K562 (cell line): ENCODE data around the gene MCL1. TPM values are rescaled to one million over a fixed set of nuclear protein-coding genes. Genes with fewer than 3 reads are reported as not detected.

Experiments
- ARID4B ChIP-seq: sonication (generic); formaldehyde crosslinking; IDR thresholded peaks from 2 replicates; pipeline ENCODE4 v1.8.0; 2022; ENCODE audit warnings: mild to moderate bottlenecking, missing genetic modification reagents
- CBX8 ChIP-seq: fragments of 200-600 bp; sonication (generic); IDR thresholded peaks from 2 replicates; pipeline ENCODE4 v1.6.1; 2012; ENCODE audit warnings: borderline replicate concordance, mixed run types, low read depth, mild to moderate bottlenecking, moderate library complexity, mixed read lengths, low read length, control low read depth, inconsistent platforms; ENCODE audit not compliant: poor library complexity, severe bottlenecking; ENCODE audit errors: extremely low read depth
- CREB5 ChIP-seq: fragments of 250-450 bp; sonication (Bioruptor Pico); IDR thresholded peaks from 2 replicates; pipeline ENCODE4 v1.5.0; 2020; ENCODE audit warnings: mild to moderate bottlenecking
- HMG20A ChIP-seq: fragments of 450-650 bp; formaldehyde crosslinking; conservative IDR thresholded peaks from 2 replicates; pipeline ENCODE4 v1.4.0; 2020; ENCODE audit warnings: mild to moderate bottlenecking, mixed read lengths
- NR0B1 ChIP-seq: fragments of 450-650 bp; IDR thresholded peaks from one replicate; pipeline ENCODE4 v1.6.1; 2018; ENCODE audit warnings: mild to moderate bottlenecking, moderate library complexity; ENCODE audit not compliant: partially characterized antibody
- NRF1 ChIP-seq, 2 experiments: fragments of 450-650 bp; IDR thresholded peaks in 1 of 2; conservative IDR thresholded peaks in 1 of 2; 2 replicates each; pipeline ENCODE4 v1.6.1; 2014; ENCODE audit warnings: mild to moderate bottlenecking in 2 of 2
- OTX1 ChIP-seq: fragments of 450-650 bp; formaldehyde crosslinking; IDR thresholded peaks from 2 replicates; pipeline ENCODE4 v1.4.0; 2022; ENCODE audit warnings: mild to moderate bottlenecking
- PTTG1 ChIP-seq: fragments of 450-650 bp; IDR thresholded peaks from 2 replicates; pipeline ENCODE4 v1.6.1; 2016; ENCODE audit warnings: low read depth, mild to moderate bottlenecking, missing genetic modification characterization, missing compliant biosample characterization
- PYGO2 ChIP-seq: fragments of 450-650 bp; IDR thresholded peaks from 2 replicates; pipeline ENCODE4 v1.6.1; 2016; ENCODE audit warnings: mild to moderate bottlenecking, missing genetic modification characterization, moderate library complexity, missing compliant biosample characterization
- RCOR1 ChIP-seq, 2 experiments: IDR thresholded peaks; 2 replicates each; pipeline ENCODE4 v1.6.1; 2012; ENCODE audit warnings: low read depth in 2 of 2, low read length in 2 of 2, borderline replicate concordance in 1 of 2, improper control_type of control experiment in 1 of 2
- USF2 ChIP-seq: sonication (generic); formaldehyde crosslinking; IDR thresholded peaks from 2 replicates; pipeline ENCODE4 v1.5.0; 2020; ENCODE audit warnings: missing genetic modification reagents
- ZNF311 ChIP-seq: fragments of 250-450 bp; sonication (Bioruptor Pico); IDR thresholded peaks from 2 replicates; pipeline ENCODE4 v1.4.0; 2020; ENCODE audit warnings: mild to moderate bottlenecking, moderate library complexity
- polyA plus RNA-seq, 8 experiments: library from polyadenylated mRNA; depleted of rRNA in 4 of 8; stranded (reverse) in 5 of 8; unstranded in 3 of 8; fragments of >200 nt; fragmentation: Nextera tagmentation in 2 of 8; fragmentation: Illumina TruSeq in 1 of 8; extraction: Ambion mirVana in 2 of 8; extraction: Trizol in 1 of 8; gene quantifications; 2 replicates each; pipeline versions ENCODE4 v1.2.1 to v1.2.3, GENCODE V29; 2011 to 2014; ENCODE audit warnings: inconsistent platforms in 1 of 8, missing spikeins in 1 of 8
- total RNA-seq, 7 experiments: library from RNA; depleted of rRNA in 6 of 7; stranded (reverse); fragments of >200 nt in 6 of 7; fragmentation: Illumina TruSeq in 2 of 7; extraction: Trizol in 2 of 7; gene quantifications; 2 replicates each; pipeline versions ENCODE4 v1.2.1 to v1.2.3, GENCODE V29; 2011 to 2021; ENCODE audit warnings: low replicate concordance in 1 of 7
- TF ChIP-seq, protein P1 (sequence below): fragments of 250-450 bp; sonication (Bioruptor Pico); IDR thresholded peaks from 2 replicates; pipeline ENCODE4 v1.8.0; 2021; ENCODE audit warnings: moderate library complexity, mild to moderate bottlenecking, inconsistent platforms
- TF ChIP-seq, protein P2 (sequence below): sonication (generic); formaldehyde crosslinking; IDR thresholded peaks from 2 replicates; pipeline ENCODE4 v1.8.1; 2022; ENCODE audit warnings: missing genetic modification reagents

Gene MCL1
- total and polyA plus RNA-seq, 9 of the 15 experiments (the other 6 are each of a cell fraction or from before 2014, with no cell fraction given) = 27.1 to 224 (median 138) TPM

DNA sequence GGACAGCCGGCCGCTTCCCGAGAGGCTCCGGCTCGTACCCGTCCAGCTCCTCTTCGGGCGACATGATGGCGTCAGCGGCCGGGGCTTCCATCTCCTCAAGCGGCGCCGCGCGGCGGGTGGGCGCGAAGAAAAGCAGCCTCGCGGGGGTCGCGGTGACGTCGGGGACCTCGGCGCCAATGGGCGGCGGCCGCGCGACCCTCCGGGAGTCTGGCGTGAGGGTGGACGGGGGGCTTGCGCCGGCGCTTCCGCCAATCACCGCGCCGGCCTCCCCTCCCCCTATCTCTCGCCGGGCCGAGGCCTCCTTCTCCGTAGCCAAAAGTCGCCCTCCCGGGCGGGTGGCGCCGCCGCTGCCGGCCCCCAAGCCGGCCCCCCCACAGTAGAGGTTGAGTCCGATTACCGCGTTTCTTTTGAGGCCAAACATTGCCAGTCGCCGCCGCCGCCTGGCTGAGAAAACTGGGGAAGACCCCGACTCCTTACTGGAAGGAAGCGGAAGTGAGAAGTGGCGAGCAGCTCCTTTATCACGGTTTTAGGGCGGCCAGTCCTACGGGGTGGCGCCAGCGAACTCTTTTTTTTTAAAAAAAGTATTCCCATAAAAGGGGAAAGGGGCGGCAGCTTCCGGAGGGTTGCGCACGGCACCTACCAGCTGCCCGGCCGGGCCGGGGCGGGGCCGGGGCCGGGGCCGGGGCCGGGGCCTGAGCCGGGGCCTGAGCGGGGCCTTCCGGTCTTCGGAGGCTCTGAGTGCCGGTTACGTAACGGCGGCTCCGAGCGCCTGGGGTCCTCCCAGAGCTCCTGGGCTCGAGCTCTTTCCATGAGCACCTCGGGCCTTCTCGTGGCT, at the start of gene MCL1 (continued):
- TF ChIP-seq OTX1 (CRISPR knock-in tag) (no peak), NRF1 (conservative IDR thresholded peaks at IDR 0.05 in 1 of 2, IDR thresholded peaks at IDR 0.05 in 1 of 2) (peak; percentile 70 to 72; a peak in 2 of 4 replicates), HMG20A (CRISPR knock-in tag) (no peak), RCOR1 (IDR thresholded peaks at IDR 0.05; ENCODE audit: borderline replicate concordance in 1 of 2, low read depth in 2 of 2, low read length in 2 of 2) (no peak), PYGO2 (tag) (no peak), CBX8 (no peak), ZNF311 (CRISPR knock-in tag) (no peak), CREB5 (CRISPR knock-in tag) (no peak), USF2 (CRISPR knock-in tag) (no peak), NR0B1 (no peak), PTTG1 (tag) (no peak), ARID4B (CRISPR knock-in tag) (peak; percentile 20; the same call in 1 of the 2 replicates)
- TF ChIP-seq, protein P1, sequence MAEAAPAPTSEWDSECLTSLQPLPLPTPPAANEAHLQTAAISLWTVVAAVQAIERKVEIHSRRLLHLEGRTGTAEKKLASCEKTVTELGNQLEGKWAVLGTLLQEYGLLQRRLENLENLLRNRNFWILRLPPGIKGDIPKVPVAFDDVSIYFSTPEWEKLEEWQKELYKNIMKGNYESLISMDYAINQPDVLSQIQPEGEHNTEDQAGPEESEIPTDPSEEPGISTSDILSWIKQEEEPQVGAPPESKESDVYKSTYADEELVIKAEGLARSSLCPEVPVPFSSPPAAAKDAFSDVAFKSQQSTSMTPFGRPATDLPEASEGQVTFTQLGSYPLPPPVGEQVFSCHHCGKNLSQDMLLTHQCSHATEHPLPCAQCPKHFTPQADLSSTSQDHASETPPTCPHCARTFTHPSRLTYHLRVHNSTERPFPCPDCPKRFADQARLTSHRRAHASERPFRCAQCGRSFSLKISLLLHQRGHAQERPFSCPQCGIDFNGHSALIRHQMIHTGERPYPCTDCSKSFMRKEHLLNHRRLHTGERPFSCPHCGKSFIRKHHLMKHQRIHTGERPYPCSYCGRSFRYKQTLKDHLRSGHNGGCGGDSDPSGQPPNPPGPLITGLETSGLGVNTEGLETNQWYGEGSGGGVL (CRISPR knock-in tag) = no peak
- TF ChIP-seq, protein P2, sequence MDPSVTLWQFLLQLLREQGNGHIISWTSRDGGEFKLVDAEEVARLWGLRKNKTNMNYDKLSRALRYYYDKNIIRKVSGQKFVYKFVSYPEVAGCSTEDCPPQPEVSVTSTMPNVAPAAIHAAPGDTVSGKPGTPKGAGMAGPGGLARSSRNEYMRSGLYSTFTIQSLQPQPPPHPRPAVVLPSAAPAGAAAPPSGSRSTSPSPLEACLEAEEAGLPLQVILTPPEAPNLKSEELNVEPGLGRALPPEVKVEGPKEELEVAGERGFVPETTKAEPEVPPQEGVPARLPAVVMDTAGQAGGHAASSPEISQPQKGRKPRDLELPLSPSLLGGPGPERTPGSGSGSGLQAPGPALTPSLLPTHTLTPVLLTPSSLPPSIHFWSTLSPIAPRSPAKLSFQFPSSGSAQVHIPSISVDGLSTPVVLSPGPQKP (CRISPR knock-in tag) = no peak
